IMR-90 (cell line): ENCODE data around the gene SLIT3. TPM values are rescaled to one million over a fixed set of nuclear protein-coding genes. Genes with fewer than 3 reads are reported as not detected.

ENCODE experiments used
- ATAC-seq: fragments of 200-7000 bp; cut with Tn5 transposase; 2 replicates; pipeline ENCODE4 v1.9.1; 2020; ENCODE audit warnings: low read depth, mild to moderate bottlenecking, moderate library complexity
- BruUV-seq: library from RNA; stranded (reverse); fragments of 400-500 nt; replicated peaks from 2 replicates; lab custom pipeline; 2021; lab: Mats Ljungman, UMichigan
- CTCF ChIA-PET: fragments of 300-600 bp; formaldehyde crosslinking; extraction: SDS; loops from one replicate; lab custom pipeline; 2021; ENCODE audit warnings: antibody characterized with exemption; lab: Yijun Ruan, JAX
- POLR2A ChIA-PET: fragments of 300-600 bp; sonication (Branson Sonifier 250); formaldehyde crosslinking; loops from one replicate; lab custom pipeline; 2022; ENCODE audit warnings: antibody characterized with exemption; ENCODE audit not compliant: unreplicated experiment; lab: Charles Lee
- DNase-seq: peaks from one replicate; pipeline ENCODE4 v3.0.0; 2013
- H2AFZ ChIP-seq: replicated peaks from 2 replicates; pipeline ENCODE3; 2013; ENCODE audit warnings: low read length, mild to moderate bottlenecking; ENCODE audit not compliant: poor library complexity
- H2AK5ac ChIP-seq: 2 replicates; pipeline ENCODE4 v1.6.1; 2013; ENCODE audit warnings: low read depth, low read length, inconsistent platforms
- H2AK9ac ChIP-seq: replicated peaks from 2 replicates; pipeline ENCODE3; 2013; ENCODE audit warnings: mild to moderate bottlenecking, low read depth, low read length, moderate library complexity; ENCODE audit not compliant: poor library complexity
- H2BK120ac ChIP-seq: 2 replicates; pipeline ENCODE4 v1.6.1; 2013; ENCODE audit warnings: low read depth, low read length, inconsistent platforms
- H2BK15ac ChIP-seq: 3 replicates; pipeline ENCODE4 v1.6.1; 2013; ENCODE audit warnings: low read depth, low read length, inconsistent platforms
- H2BK20ac ChIP-seq: 2 replicates; pipeline ENCODE4 v1.6.1; 2013; ENCODE audit warnings: low read depth, mild to moderate bottlenecking, inconsistent platforms, low read length, moderate library complexity
- H2BK5ac ChIP-seq: 2 replicates; pipeline ENCODE4 v1.6.1; 2013; ENCODE audit warnings: mild to moderate bottlenecking, low read depth, low read length, inconsistent platforms; ENCODE audit not compliant: poor library complexity, severe bottlenecking
- H3K14ac ChIP-seq: replicated peaks from 2 replicates; pipeline ENCODE4 v1.6.1; 2013; ENCODE audit warnings: low read depth, low read length, inconsistent platforms
- H3K18ac ChIP-seq: 2 replicates; pipeline ENCODE4 v1.6.1; 2013; ENCODE audit warnings: low read depth, low read length, control low read depth
- H3K23ac ChIP-seq: 2 replicates; pipeline ENCODE4 v1.6.1; 2013; ENCODE audit warnings: low read depth, low read length, inconsistent platforms
- H3K27ac ChIP-seq: 2 replicates; pipeline ENCODE4 v1.5.1; 2013; ENCODE audit warnings: mild to moderate bottlenecking, control low read depth, low read length; ENCODE audit not compliant: insufficient read depth
- H3K27me3 ChIP-seq: 2 replicates; pipeline ENCODE4 v1.6.1; 2013; ENCODE audit warnings: low read length; ENCODE audit not compliant: control insufficient read depth, insufficient read depth
- H3K36me3 ChIP-seq: 2 replicates; pipeline ENCODE4 v1.6.1; 2013; ENCODE audit warnings: low read length, mixed read lengths; ENCODE audit not compliant: control insufficient read depth, insufficient read depth
- H3K4ac ChIP-seq: 2 replicates; pipeline ENCODE4 v1.6.1; 2013; ENCODE audit warnings: low read depth, low read length, inconsistent platforms
- H3K4me1 ChIP-seq: 2 replicates; pipeline ENCODE4 v1.6.1; 2013; ENCODE audit warnings: low read length, mixed read lengths; ENCODE audit not compliant: control insufficient read depth, insufficient read depth
- H3K4me2 ChIP-seq: 2 replicates; pipeline ENCODE4 v1.6.1; 2013; ENCODE audit warnings: low read depth, mild to moderate bottlenecking, control low read depth, low read length, moderate library complexity
- H3K4me3 ChIP-seq: 2 replicates; pipeline ENCODE4 v1.5.1; 2013; ENCODE audit warnings: low read depth, mild to moderate bottlenecking, control low read depth, low read length, moderate library complexity; ENCODE audit not compliant: insufficient read depth
- H3K56ac ChIP-seq: 2 replicates; pipeline ENCODE4 v1.6.1; 2013; ENCODE audit warnings: low read length, inconsistent platforms; ENCODE audit not compliant: insufficient read depth; ENCODE audit errors: extremely low read depth
- H3K79me1 ChIP-seq, 2 experiments: 2 replicates each; pipeline ENCODE4 v1.6.1; 2013; ENCODE audit warnings: low read length in 2 of 2, inconsistent platforms in 1 of 2, low read depth in 1 of 2
- H3K9ac ChIP-seq: 2 replicates; pipeline ENCODE4 v1.6.1; 2013; ENCODE audit warnings: low read depth, low read length, control low read depth
- H3K9me1 ChIP-seq: 2 replicates; pipeline ENCODE4 v1.6.1; 2013; ENCODE audit warnings: low read length, inconsistent platforms; ENCODE audit not compliant: insufficient read depth
- H3K9me3 ChIP-seq: 2 replicates; pipeline ENCODE4 v1.6.1; 2013; ENCODE audit warnings: low read length; ENCODE audit not compliant: control insufficient read depth, insufficient read depth
- H4K20me1 ChIP-seq: 2 replicates; pipeline ENCODE4 v1.6.1; 2013; ENCODE audit warnings: low read length, inconsistent platforms; ENCODE audit not compliant: insufficient read depth
- H4K5ac ChIP-seq: 2 replicates; pipeline ENCODE4 v1.6.1; 2013; ENCODE audit warnings: mild to moderate bottlenecking, low read depth, low read length, control low read depth
- H4K8ac ChIP-seq, 2 experiments: 2 replicates each; pipeline ENCODE4 v1.6.1; 2013; ENCODE audit warnings: low read depth in 2 of 2, low read length in 2 of 2, control low read depth in 1 of 2, inconsistent platforms in 1 of 2
- H4K91ac ChIP-seq: 2 replicates; pipeline ENCODE4 v1.6.1; 2013; ENCODE audit warnings: low read depth, low read length, inconsistent platforms; ENCODE audit not compliant: insufficient read depth
- BHLHE40 ChIP-seq: fragments of 150-350 bp; IDR thresholded peaks from 2 replicates; pipeline ENCODE4 v1.6.1; 2016; ENCODE audit warnings: mild to moderate bottlenecking, low read depth, low read length
- CEBPB ChIP-seq: IDR thresholded peaks from 2 replicates; pipeline ENCODE4 v1.6.1; 2012; ENCODE audit warnings: low read depth, low read length, improper control_type of control experiment
- CHD1 ChIP-seq: IDR thresholded peaks from 2 replicates; pipeline ENCODE4 v1.6.1; 2012; ENCODE audit warnings: low read depth, low read length, improper control_type of control experiment
- FOS ChIP-seq: fragments of 150-350 bp; IDR thresholded peaks from 2 replicates; pipeline ENCODE4 v1.6.1; 2016; ENCODE audit warnings: low read depth, low read length
- MAFK ChIP-seq: IDR thresholded peaks from 2 replicates; pipeline ENCODE4 v1.6.1; 2012; ENCODE audit warnings: low read depth, low read length, improper control_type of control experiment
- MXI1 ChIP-seq: IDR thresholded peaks from 2 replicates; pipeline ENCODE4 v1.6.1; 2012; ENCODE audit warnings: low read depth, mild to moderate bottlenecking, low read length, moderate library complexity, borderline replicate concordance
- NFE2L2 ChIP-seq: fragments of 150-350 bp; IDR thresholded peaks from 2 replicates; pipeline ENCODE4 v1.6.1; 2016; ENCODE audit warnings: low read depth, mild to moderate bottlenecking, low read length
- RAD21 ChIP-seq: IDR thresholded peaks from 2 replicates; pipeline ENCODE4 v1.6.1; 2012; ENCODE audit warnings: low read length, improper control_type of control experiment
- RCOR1 ChIP-seq: IDR thresholded peaks from 2 replicates; pipeline ENCODE4 v1.6.1; 2012; ENCODE audit warnings: mild to moderate bottlenecking, low read length, improper control_type of control experiment; ENCODE audit not compliant: insufficient replicate concordance
- RFX5 ChIP-seq: IDR thresholded peaks from 2 replicates; pipeline ENCODE4 v1.8.0; 2012; ENCODE audit warnings: low read depth, mild to moderate bottlenecking, low read length, moderate library complexity
- SMC3 ChIP-seq: fragments of 150-350 bp; IDR thresholded peaks from 2 replicates; pipeline ENCODE4 v1.6.1; 2016; ENCODE audit warnings: low read depth, mild to moderate bottlenecking, antibody characterized with exemption, low read length, moderate library complexity
- WGBS, 2 experiments: methylation state at CpG; one replicate each; pipeline versions ENCODE4 v1.1.5 to v1.1.7; 2013; ENCODE audit warnings: missing lambda C conversion rate in 2 of 2; ENCODE audit not compliant: insufficient read length in 1 of 2; ENCODE audit errors: extremely low coverage in 2 of 2; 5-methylcytosine and 5-hydroxymethylcytosine counted together
- dilution Hi-C: fragments of 300-500 bp; cut with HindIII; formaldehyde crosslinking; loops from one replicate; pipeline ENCODE4 v1.14.3; 2018; ENCODE audit warnings: low sequenced_read_pairs; ENCODE audit not compliant: unreplicated experiment
- in situ Hi-C: fragments of 300-500 bp; cut with MboI; formaldehyde crosslinking; loops from 3 replicates; pipeline ENCODE4 v1.14.3; 2019; ENCODE audit warnings: low sequenced_read_pairs, inconsistent platforms, mixed read lengths
- intact Hi-C: fragments of 100-400 bp; cut with micrococcal nuclease; formaldehyde crosslinking; loops from 2 replicates; pipeline ENCODE4 v1.10.0; 2022
- polyA plus RNA-seq, 3 experiments: library from polyadenylated mRNA; depleted of rRNA; stranded (reverse); fragments of >200 nt; gene quantifications; 2 replicates each; pipeline ENCODE4 v1.2.3, GENCODE V29; 2012; ENCODE audit warnings: low replicate concordance in 1 of 3
- total RNA-seq: library from RNA; depleted of rRNA; stranded (reverse); fragments of >200 nt; gene quantifications from 2 replicates; pipeline ENCODE4 v1.2.3, GENCODE V29; 2012
- TF ChIP-seq, protein P1 (sequence below): fragments of 150-350 bp; IDR thresholded peaks from 2 replicates; pipeline ENCODE4 v1.6.1; 2017; ENCODE audit warnings: mild to moderate bottlenecking, antibody characterized with exemption, low read length, low read depth
- TF ChIP-seq, protein P2 (sequence below): fragments of 150-350 bp; IDR thresholded peaks from 2 replicates; pipeline ENCODE4 v1.6.1; 2016; ENCODE audit warnings: low read depth, mild to moderate bottlenecking, low read length, moderate library complexity, borderline replicate concordance

SLIT3 gene
- total and polyA plus RNA-seq, 2 of the 4 experiments (the other 2 are of a cell fraction) = 0.18 to 0.50 TPM

DNA sequence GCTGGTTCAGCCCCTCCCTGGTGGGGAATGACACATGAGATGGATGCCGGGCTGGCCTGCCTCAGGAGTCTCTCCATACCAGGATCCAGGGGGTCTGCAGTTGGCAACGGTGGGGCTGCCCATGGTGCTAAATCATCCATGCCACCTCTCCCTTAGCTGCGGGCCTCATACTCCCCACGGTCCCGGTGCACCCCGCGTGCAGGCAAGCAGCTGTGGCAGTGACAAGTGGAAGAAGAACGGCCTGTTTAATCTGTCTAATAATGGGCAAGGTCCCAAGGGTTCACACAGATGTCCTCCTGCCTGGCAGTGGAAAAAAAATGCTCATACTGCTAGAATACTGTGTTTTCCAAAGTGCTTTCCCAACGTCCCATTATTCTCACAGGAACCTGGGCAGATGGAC is 524.9 kb downstream of the SLIT3 start:
- no peak overlapping the region for H2BK120ac ChIP-seq
- H3K9me3 ChIP-seq = no peaks in the 10 kb centered on the region
- intact Hi-C loops = no loop called here
- no peak overlapping the region for H4K8ac ChIP-seq
- H2BK20ac ChIP-seq = no peak overlapping the region
- no peak overlapping the region for H2AFZ ChIP-seq
- H3K4me1 ChIP-seq = no peaks in the 10 kb centered on the region
- no peak overlapping the region for H3K23ac ChIP-seq
- no peaks in the 10 kb centered on the region for H4K20me1 ChIP-seq
- no TSS peak for BruUV-seq
- H3K18ac ChIP-seq = no peak overlapping the region
- no peak overlapping the region for H4K5ac ChIP-seq
- no peak overlapping the region for H3K14ac ChIP-seq
- no peak overlapping the region for H4K91ac ChIP-seq
- no peak overlapping the region for H3K4me2 ChIP-seq
- H3K27me3 ChIP-seq = no peaks in the 10 kb centered on the region
- dilution Hi-C loops = no loop called here
- ATAC-seq = no peak
- CTCF ChIA-PET = no interaction called here
- WGBS, 2 experiments = no CpG with 5 or more reads among the region's 9 CpGs
- no peaks in the 10 kb centered on the region for H3K79me1 ChIP-seq
- H3K9ac ChIP-seq = no peak overlapping the region
- H3K27ac ChIP-seq = no peak overlapping the region
- H2AK5ac ChIP-seq = no peak overlapping the region
- no peak for DNase-seq
- H3K4me3 ChIP-seq = no peak overlapping the region
- no peak overlapping the region for H2BK15ac ChIP-seq
- H3K4ac ChIP-seq = no peak overlapping the region
- no peaks in the 10 kb centered on the region for H3K36me3 ChIP-seq
- in situ Hi-C loops = no loop called here
- no peak overlapping the region for H2AK9ac ChIP-seq
- no peak overlapping the region for H3K56ac ChIP-seq
- POLR2A ChIA-PET = no interaction called here
- TF ChIP-seq RCOR1 (no peak), BHLHE40 (no peak), MAFK (no peak), NFE2L2 (no peak), FOS (no peak), MXI1 (no peak), RAD21 (no peak), SMC3 (no peak), CEBPB (no peak), RFX5 (no peak), CHD1 (no peak)
- TF ChIP-seq, protein P1, sequence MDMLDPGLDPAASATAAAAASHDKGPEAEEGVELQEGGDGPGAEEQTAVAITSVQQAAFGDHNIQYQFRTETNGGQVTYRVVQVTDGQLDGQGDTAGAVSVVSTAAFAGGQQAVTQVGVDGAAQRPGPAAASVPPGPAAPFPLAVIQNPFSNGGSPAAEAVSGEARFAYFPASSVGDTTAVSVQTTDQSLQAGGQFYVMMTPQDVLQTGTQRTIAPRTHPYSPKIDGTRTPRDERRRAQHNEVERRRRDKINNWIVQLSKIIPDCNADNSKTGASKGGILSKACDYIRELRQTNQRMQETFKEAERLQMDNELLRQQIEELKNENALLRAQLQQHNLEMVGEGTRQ = no peak
- TF ChIP-seq, protein P2, sequence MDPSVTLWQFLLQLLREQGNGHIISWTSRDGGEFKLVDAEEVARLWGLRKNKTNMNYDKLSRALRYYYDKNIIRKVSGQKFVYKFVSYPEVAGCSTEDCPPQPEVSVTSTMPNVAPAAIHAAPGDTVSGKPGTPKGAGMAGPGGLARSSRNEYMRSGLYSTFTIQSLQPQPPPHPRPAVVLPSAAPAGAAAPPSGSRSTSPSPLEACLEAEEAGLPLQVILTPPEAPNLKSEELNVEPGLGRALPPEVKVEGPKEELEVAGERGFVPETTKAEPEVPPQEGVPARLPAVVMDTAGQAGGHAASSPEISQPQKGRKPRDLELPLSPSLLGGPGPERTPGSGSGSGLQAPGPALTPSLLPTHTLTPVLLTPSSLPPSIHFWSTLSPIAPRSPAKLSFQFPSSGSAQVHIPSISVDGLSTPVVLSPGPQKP = no peak
- H2BK5ac ChIP-seq = no peak overlapping the region
- H3K9me1 ChIP-seq = no peaks in the 10 kb centered on the region
